PFSK-1 (cell line): Measurements from ENCODE around the gene NYAP2.

Experiments
- FOXP2 ChIP-seq: optimal IDR thresholded peaks from 2 replicates; pipeline ENCODE3; 2011; ENCODE audit warnings: borderline replicate concordance, control low read depth, inconsistent platforms; ENCODE audit not compliant: insufficient read depth; ENCODE audit errors: extremely low read length, extremely low read depth
- POLR2AphosphoS5 ChIP-seq: IDR thresholded peaks from 2 replicates; pipeline ENCODE4 v1.6.1; 2012; ENCODE audit warnings: low read depth, mild to moderate bottlenecking, control low read depth, low read length, moderate library complexity
- SIN3A ChIP-seq: IDR thresholded peaks from 2 replicates; pipeline ENCODE4 v1.6.1; 2012; ENCODE audit warnings: mild to moderate bottlenecking, low read length, moderate library complexity, borderline replicate concordance; ENCODE audit not compliant: insufficient read depth
- TAF1 ChIP-seq: IDR thresholded peaks from 2 replicates; pipeline ENCODE4 v1.6.1; 2012; ENCODE audit warnings: low read length, control low read depth, borderline replicate concordance; ENCODE audit not compliant: insufficient read depth
- TF ChIP-seq, protein P1 (sequence below), 2 experiments: IDR thresholded peaks; 2 replicates each; pipeline versions ENCODE4 v1.6.1 to v1.8.0; 2011 to 2012; ENCODE audit warnings: low read depth in 2 of 2, low read length in 2 of 2, control low read depth in 1 of 2, inconsistent platforms in 1 of 2, mild to moderate bottlenecking in 1 of 2, moderate library complexity in 1 of 2; ENCODE audit not compliant: insufficient read depth in 1 of 2

NYAP2 gene

GRCh38 chr2:225612636-225613035 is 213.1 kb downstream of the NYAP2 start:
- TF ChIP-seq POLR2AphosphoS5 = no peak
- no peak for TF ChIP-seq TAF1
- no peak for TF ChIP-seq FOXP2
- TF ChIP-seq SIN3A = no peak
- TF ChIP-seq, protein P1, sequence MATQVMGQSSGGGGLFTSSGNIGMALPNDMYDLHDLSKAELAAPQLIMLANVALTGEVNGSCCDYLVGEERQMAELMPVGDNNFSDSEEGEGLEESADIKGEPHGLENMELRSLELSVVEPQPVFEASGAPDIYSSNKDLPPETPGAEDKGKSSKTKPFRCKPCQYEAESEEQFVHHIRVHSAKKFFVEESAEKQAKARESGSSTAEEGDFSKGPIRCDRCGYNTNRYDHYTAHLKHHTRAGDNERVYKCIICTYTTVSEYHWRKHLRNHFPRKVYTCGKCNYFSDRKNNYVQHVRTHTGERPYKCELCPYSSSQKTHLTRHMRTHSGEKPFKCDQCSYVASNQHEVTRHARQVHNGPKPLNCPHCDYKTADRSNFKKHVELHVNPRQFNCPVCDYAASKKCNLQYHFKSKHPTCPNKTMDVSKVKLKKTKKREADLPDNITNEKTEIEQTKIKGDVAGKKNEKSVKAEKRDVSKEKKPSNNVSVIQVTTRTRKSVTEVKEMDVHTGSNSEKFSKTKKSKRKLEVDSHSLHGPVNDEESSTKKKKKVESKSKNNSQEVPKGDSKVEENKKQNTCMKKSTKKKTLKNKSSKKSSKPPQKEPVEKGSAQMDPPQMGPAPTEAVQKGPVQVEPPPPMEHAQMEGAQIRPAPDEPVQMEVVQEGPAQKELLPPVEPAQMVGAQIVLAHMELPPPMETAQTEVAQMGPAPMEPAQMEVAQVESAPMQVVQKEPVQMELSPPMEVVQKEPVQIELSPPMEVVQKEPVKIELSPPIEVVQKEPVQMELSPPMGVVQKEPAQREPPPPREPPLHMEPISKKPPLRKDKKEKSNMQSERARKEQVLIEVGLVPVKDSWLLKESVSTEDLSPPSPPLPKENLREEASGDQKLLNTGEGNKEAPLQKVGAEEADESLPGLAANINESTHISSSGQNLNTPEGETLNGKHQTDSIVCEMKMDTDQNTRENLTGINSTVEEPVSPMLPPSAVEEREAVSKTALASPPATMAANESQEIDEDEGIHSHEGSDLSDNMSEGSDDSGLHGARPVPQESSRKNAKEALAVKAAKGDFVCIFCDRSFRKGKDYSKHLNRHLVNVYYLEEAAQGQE (IDR thresholded peaks at IDR 0.05; ENCODE audit: insufficient read depth in 1 of 2, low read depth in 2 of 2, low read length in 2 of 2) = no peak

DNA sequence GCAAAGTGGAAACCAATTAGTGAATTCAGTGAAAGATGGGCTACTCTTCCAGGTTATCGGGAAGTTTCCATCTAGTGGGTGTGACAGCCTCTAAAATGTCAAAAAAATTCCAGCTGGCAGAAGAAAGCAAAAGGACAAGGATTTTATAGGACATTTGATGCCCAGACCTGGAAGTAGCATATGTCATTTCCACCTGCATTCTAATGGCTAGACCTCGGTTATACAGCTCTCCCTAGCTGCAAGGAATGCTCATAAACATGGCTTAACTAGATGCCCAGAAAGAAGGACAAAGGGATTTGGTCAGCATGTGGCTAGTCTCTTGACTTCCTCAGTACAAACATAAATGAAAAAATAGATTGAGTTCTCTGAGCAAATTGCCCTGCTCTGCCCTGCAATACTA is 215.4 kb downstream of the NYAP2 start:
- TF ChIP-seq, protein P1 (IDR thresholded peaks at IDR 0.05; ENCODE audit: insufficient read depth in 1 of 2, low read depth in 2 of 2, low read length in 2 of 2) = no peak

GRCh38 chr2:225615514-225615913 is 216.0 kb downstream of the NYAP2 start:
- no peak for TF ChIP-seq FOXP2

- TF ChIP-seq TAF1 (no peak), POLR2AphosphoS5 (no peak), FOXP2 (no peak), SIN3A (no peak)
- TF ChIP-seq, protein P1 (IDR thresholded peaks at IDR 0.05; ENCODE audit: insufficient read depth in 1 of 2, low read depth in 2 of 2, low read length in 2 of 2) = no peak
These were observed 216.9 kb downstream of the NYAP2 start for GRCh38 chr2:225616372-225616771.

GRCh38 chr2:225616848-225617247 is 217.3 kb downstream of the NYAP2 start:
- TF ChIP-seq POLR2AphosphoS5 = no peak
- TF ChIP-seq SIN3A = no peak
- TF ChIP-seq FOXP2 = no peak
- TF ChIP-seq TAF1 = no peak
- TF ChIP-seq, protein P1 (IDR thresholded peaks at IDR 0.05; ENCODE audit: insufficient read depth in 1 of 2, low read depth in 2 of 2, low read length in 2 of 2) = no peak

DNA sequence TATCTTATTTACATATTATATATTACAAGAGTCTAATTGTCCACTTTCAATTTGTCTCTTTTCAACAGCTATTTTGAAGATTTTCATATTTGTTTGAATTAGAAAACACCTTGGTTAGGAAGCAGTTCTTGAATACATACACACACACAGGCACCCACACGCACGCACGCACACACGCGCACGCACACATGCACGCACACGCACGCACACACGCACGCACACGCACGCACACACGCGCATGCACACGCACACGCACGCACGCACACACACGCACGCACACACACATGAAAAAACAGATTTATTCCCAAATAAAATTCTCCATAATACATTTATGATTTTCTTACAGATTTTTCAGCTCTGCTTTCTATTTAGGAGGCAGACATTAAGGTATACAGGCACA is 220.7 kb downstream of the NYAP2 start:
- no peak for TF ChIP-seq SIN3A
